Suprapubic skin (tissue), 4 donors: ENCODE data around the gene PHACTR1. TPM values are rescaled to one million over a fixed set of nuclear protein-coding genes. Genes with fewer than 3 reads are reported as not detected.

Experiments used
- DNase-seq, 2 donors: peaks; one replicate each; pipeline ENCODE4 v3.0.0-alpha.2; 2019; ENCODE audit warnings: low spot score in 2 of 2
- H3K27ac ChIP-seq: fragments of 200-600 bp; sonication (generic); one replicate; pipeline ENCODE4 v1.5.1; 2019
- H3K27me3 ChIP-seq: fragments of 200-600 bp; sonication (generic); one replicate; pipeline ENCODE4 v1.5.1; 2019
- H3K36me3 ChIP-seq: fragments of 200-600 bp; sonication (generic); one replicate; pipeline ENCODE4 v1.5.1; 2019
- H3K4me1 ChIP-seq: fragments of 200-600 bp; sonication (generic); one replicate; pipeline ENCODE4 v1.5.1; 2019
- H3K4me3 ChIP-seq: fragments of 200-600 bp; sonication (generic); one replicate; pipeline ENCODE4 v1.5.1; 2019; ENCODE audit warnings: mild to moderate bottlenecking
- H3K9me3 ChIP-seq: fragments of 200-600 bp; sonication (generic); one replicate; pipeline ENCODE4 v1.5.1; 2019
- EP300 ChIP-seq: sonication (generic); formaldehyde crosslinking; IDR thresholded peaks from one replicate; pipeline ENCODE4 v1.6.1; 2017; ENCODE audit warnings: antibody characterized with exemption
- POLR2A ChIP-seq, 2 donors: fragments of 450-650 bp; IDR thresholded peaks; one replicate each; pipeline ENCODE4 v1.6.1; 2017; ENCODE audit warnings: antibody characterized with exemption in 2 of 2, mild to moderate bottlenecking in 2 of 2, moderate library complexity in 2 of 2
- POLR2AphosphoS5 ChIP-seq, 3 donors: sonication (generic); formaldehyde crosslinking; IDR thresholded peaks; one replicate each; pipeline ENCODE4 v1.6.1; 2017; ENCODE audit warnings: antibody characterized with exemption in 3 of 3
- WGBS: methylation state at CpG from one replicate; pipeline ENCODE4 v1.1.5; 2018; 5-methylcytosine and 5-hydroxymethylcytosine counted together
- total RNA-seq, 4 donors: library from RNA; depleted of rRNA; stranded (reverse); fragments of >200 nt; gene quantifications; one replicate each; pipeline ENCODE4 v1.1.0, GENCODE V29; 2016
- TF ChIP-seq, protein P1 (sequence below), 2 donors: fragments of 200-600 bp in 1 of 2; fragments of 450-650 bp in 1 of 2; sonication (generic) in 1 of 2; IDR thresholded peaks; one replicate each; pipeline ENCODE4 v1.5.1; 2016 to 2019; ENCODE audit warnings: antibody characterized with exemption in 2 of 2, mild to moderate bottlenecking in 1 of 2, moderate library complexity in 1 of 2

Gene PHACTR1
- total RNA-seq, 4 donors from 2014 or later = 4.0 to 8.2 (median 6.4) TPM

GRCh38 chr6:12827921-12828320 is 111.4 kb downstream of the PHACTR1 start:
- 81% methylated on average over 2 of the region's 2 CpGs for WGBS
- no peaks in the 10 kb centered on the region for H3K4me1 ChIP-seq
- H3K4me3 ChIP-seq = no peak overlapping the region
- no peaks in the 10 kb centered on the region for H3K36me3 ChIP-seq
- TF ChIP-seq EP300 (no peak), POLR2A (IDR thresholded peaks at IDR 0.05) (no peak), POLR2AphosphoS5 (IDR thresholded peaks at IDR 0.05) (no peak)
- TF ChIP-seq, protein P1, sequence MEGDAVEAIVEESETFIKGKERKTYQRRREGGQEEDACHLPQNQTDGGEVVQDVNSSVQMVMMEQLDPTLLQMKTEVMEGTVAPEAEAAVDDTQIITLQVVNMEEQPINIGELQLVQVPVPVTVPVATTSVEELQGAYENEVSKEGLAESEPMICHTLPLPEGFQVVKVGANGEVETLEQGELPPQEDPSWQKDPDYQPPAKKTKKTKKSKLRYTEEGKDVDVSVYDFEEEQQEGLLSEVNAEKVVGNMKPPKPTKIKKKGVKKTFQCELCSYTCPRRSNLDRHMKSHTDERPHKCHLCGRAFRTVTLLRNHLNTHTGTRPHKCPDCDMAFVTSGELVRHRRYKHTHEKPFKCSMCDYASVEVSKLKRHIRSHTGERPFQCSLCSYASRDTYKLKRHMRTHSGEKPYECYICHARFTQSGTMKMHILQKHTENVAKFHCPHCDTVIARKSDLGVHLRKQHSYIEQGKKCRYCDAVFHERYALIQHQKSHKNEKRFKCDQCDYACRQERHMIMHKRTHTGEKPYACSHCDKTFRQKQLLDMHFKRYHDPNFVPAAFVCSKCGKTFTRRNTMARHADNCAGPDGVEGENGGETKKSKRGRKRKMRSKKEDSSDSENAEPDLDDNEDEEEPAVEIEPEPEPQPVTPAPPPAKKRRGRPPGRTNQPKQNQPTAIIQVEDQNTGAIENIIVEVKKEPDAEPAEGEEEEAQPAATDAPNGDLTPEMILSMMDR (IDR thresholded peaks at IDR 0.05) = no peak
- H3K27me3 ChIP-seq = no peaks in the 10 kb centered on the region
- H3K27ac ChIP-seq = no peak overlapping the region
- no peak for DNase-seq
- H3K9me3 ChIP-seq = no peaks in the 10 kb centered on the region

DNA sequence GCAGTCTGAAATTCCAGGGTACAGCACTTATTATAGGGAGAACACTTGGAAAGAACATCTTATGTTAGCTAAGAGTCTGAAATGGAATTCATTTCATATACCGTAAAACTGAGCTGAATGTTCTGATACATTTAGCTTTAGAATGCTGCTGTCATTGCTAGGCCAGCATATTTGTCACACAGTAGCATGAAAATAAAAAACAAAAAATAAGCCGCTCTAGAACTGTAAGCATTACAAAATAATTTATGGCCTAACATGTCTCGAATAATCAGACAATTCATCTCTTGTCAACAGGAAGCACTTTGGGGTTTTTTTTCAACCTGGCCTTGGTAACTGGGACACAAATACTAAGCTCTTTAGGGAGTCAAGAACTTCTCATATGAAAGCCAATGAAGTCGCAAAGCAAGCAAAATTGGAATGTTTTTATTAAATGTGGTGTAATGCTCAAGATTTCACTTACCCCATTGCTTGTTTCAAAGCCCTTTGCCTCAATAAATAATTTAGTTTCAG is 115.7 kb downstream of the PHACTR1 start:
- H3K4me1 ChIP-seq = no peaks in the 10 kb centered on the region
- TF ChIP-seq POLR2AphosphoS5 (IDR thresholded peaks at IDR 0.05) = no peak
- TF ChIP-seq, protein P1 (IDR thresholded peaks at IDR 0.05) = no peak
- TF ChIP-seq EP300 = no peak
- no peak for TF ChIP-seq POLR2A (IDR thresholded peaks at IDR 0.05)
- no peaks in the 10 kb centered on the region for H3K9me3 ChIP-seq
- H3K36me3 ChIP-seq = no peaks in the 10 kb centered on the region
- H3K27me3 ChIP-seq = no peaks in the 10 kb centered on the region
- WGBS = 45% methylated on average over 4 of the region's 4 CpGs
- no peak overlapping the region for H3K27ac ChIP-seq
- DNase-seq = no peak
- H3K4me3 ChIP-seq = no peak overlapping the region

GRCh38 chr6:12836009-12836408 is 119.4 kb downstream of the PHACTR1 start:
- Histone ChIP-seq H3K27me3 (no peaks in the 10 kb centered on the region), H3K4me3 (no peak overlapping the region), H3K4me1 (no peaks in the 10 kb centered on the region), H3K36me3 (no peaks in the 10 kb centered on the region), H3K27ac (no peak overlapping the region), H3K9me3 (peaks cover 8% of the 10 kb centered on the region)
- TF ChIP-seq POLR2A (IDR thresholded peaks at IDR 0.05) (no peak), POLR2AphosphoS5 (IDR thresholded peaks at IDR 0.05) (no peak)
- 78% methylated on average over 2 of the region's 2 CpGs for WGBS
- no peak for DNase-seq

- H3K9me3 ChIP-seq = peaks cover 8% of the 10 kb centered on the region
- DNase-seq = no peak
- no peaks in the 10 kb centered on the region for H3K36me3 ChIP-seq
- no peaks in the 10 kb centered on the region for H3K4me1 ChIP-seq
- H3K27me3 ChIP-seq = peaks cover 6% of the 10 kb centered on the region
- H3K4me3 ChIP-seq = no peak overlapping the region
- no peak overlapping the region for H3K27ac ChIP-seq
- TF ChIP-seq POLR2A (IDR thresholded peaks at IDR 0.05) = no peak
- TF ChIP-seq, protein P1 (IDR thresholded peaks at IDR 0.05) = no peak
- TF ChIP-seq EP300 = no peak
- TF ChIP-seq POLR2AphosphoS5 (IDR thresholded peaks at IDR 0.05) = no peak
- 80% methylated on average over 1 of the region's 1 CpG for WGBS
These were observed 125.1 kb downstream of the PHACTR1 start for GRCh38 chr6:12841619-12842018.

DNA sequence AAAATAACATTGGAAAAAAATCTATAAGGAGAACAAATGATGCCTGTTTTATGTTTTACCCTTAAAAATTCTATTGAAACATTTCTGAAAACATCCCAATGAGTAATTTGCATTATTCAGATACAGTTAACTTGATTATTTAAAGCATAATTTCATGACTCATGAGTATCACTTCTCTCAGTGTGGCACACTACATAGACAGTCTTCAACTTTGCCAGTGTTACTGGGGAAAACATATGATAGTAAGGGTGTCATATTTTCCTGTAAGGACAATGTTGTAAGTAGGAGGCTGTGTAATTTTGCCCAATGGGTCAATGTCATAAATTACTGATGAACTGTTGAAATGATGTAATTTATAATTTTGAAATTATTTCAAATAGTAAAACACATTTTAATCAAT is 125.5 kb downstream of the PHACTR1 start:
- Histone ChIP-seq H3K27me3 (peaks cover 6% of the 10 kb centered on the region), H3K4me1 (no peaks in the 10 kb centered on the region), H3K9me3 (peaks cover 8% of the 10 kb centered on the region), H3K27ac (no peak overlapping the region), H3K36me3 (no peaks in the 10 kb centered on the region), H3K4me3 (no peak overlapping the region)
- TF ChIP-seq POLR2A (IDR thresholded peaks at IDR 0.05) (no peak), POLR2AphosphoS5 (IDR thresholded peaks at IDR 0.05) (no peak), EP300 (no peak)
- TF ChIP-seq, protein P1 (IDR thresholded peaks at IDR 0.05) = no peak
- no peak for DNase-seq

DNA sequence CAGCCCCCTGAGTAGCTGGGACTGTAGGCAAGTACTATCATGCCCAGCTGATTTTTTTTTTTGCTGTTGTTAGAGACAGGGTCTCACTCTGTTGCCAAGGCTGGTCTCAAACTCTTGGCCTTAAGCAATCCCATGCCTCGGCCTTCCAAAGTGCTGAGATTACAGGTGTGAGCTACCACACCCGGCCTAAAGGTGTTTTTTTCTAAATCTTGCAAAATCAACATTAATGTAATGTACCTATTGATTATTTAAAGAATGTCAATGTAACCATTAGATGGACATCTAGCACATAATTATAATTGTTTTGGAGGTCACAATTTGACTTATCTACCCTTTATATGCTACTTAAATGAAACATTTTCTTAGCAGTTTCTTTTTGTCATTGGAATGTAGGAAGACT is 126.1 kb downstream of the PHACTR1 start:
- Histone ChIP-seq H3K9me3 (peaks cover 5% of the 10 kb centered on the region), H3K4me3 (no peak overlapping the region), H3K27me3 (peaks cover 6% of the 10 kb centered on the region), H3K27ac (no peak overlapping the region), H3K36me3 (no peaks in the 10 kb centered on the region), H3K4me1 (no peaks in the 10 kb centered on the region)
- TF ChIP-seq EP300 (no peak), POLR2A (IDR thresholded peaks at IDR 0.05) (no peak), POLR2AphosphoS5 (IDR thresholded peaks at IDR 0.05) (no peak)
- TF ChIP-seq, protein P1 (IDR thresholded peaks at IDR 0.05) = no peak
- WGBS = 83% methylated on average over 2 of the region's 2 CpGs
- DNase-seq = no peak
